Fibroblast of skin of left biceps (primary cell): Measurements from ENCODE around the gene BHLHA9.

ENCODE experiments used
- DNase-seq, 2 experiments: peaks; one replicate each; pipeline ENCODE4 v3.0.0-alpha.2; 2013; ENCODE audit warnings: low read depth in 2 of 2

Gene BHLHA9

GRCh38 chr17:1255041-1255440 lies 15.2 kb upstream of the BHLHA9 start:
- no peak for DNase-seq

- DNase-seq = no peak
These were observed 13.5 kb upstream of the BHLHA9 start for GRCh38 chr17:1256699-1257098.

GRCh38 chr17:1260086-1260769 lies 10.0 kb upstream of the BHLHA9 start:
- no peak for DNase-seq

GRCh38 chr17:1260770-1261161 lies 9.5 kb upstream of the BHLHA9 start:
- DNase-seq = no peak

GRCh38 chr17:1264196-1264595 lies 6.0 kb upstream of the BHLHA9 start:
- DNase-seq = no peak

GRCh38 chr17:1267471-1267943 lies 2.7 kb upstream of the BHLHA9 start:
- no peak for DNase-seq

GRCh38 chr17:1271030-1271423 lies 783 bp downstream of the BHLHA9 start:
- DNase-seq = no peak

GRCh38 chr17:1271441-1271840 lies 1.2 kb downstream of the BHLHA9 start:
- no peak for DNase-seq

GRCh38 chr17:1272701-1273100 lies 2.5 kb downstream of the BHLHA9 start:
- no peak for DNase-seq

- no peak for DNase-seq
These were observed 3.4 kb downstream of the BHLHA9 start for GRCh38 chr17:1273492-1274244.

GRCh38 chr17:1274245-1274608 lies 4.0 kb downstream of the BHLHA9 start:
- DNase-seq = no peak

GRCh38 chr17:1275205-1275961 lies 5.1 kb downstream of the BHLHA9 start:
- DNase-seq = no peak

GRCh38 chr17:1275962-1276736 lies 5.9 kb downstream of the BHLHA9 start:
- no peak for DNase-seq

- no peak for DNase-seq
These were observed 10.4 kb downstream of the BHLHA9 start for GRCh38 chr17:1280652-1281051.

- DNase-seq = no peak
These were observed 16.3 kb downstream of the BHLHA9 start for GRCh38 chr17:1286379-1287106.

GRCh38 chr17:1289695-1290094 lies 19.5 kb downstream of the BHLHA9 start:
- DNase-seq = no peak

- DNase-seq = no peak
These were observed 20.4 kb downstream of the BHLHA9 start for GRCh38 chr17:1290676-1291075.

- no peak for DNase-seq
These were observed 24.0 kb downstream of the BHLHA9 start for GRCh38 chr17:1294157-1294717.

GRCh38 chr17:1298606-1299005 lies 28.4 kb downstream of the BHLHA9 start:
- DNase-seq = no peak

GRCh38 chr17:1299552-1300370 lies 29.5 kb downstream of the BHLHA9 start:
- DNase-seq = no peak
